Measurements from ENCODE around the gene CEP164.
A peak's percentile ranks its signal among the peaks of the same experiment; 100 is the strongest.

CEP164 gene

GRCh38 chr11:117366875-117367274, 39.2 kb downstream of the CEP164 start:
- no peak for DNase-seq (ENCODE audit: low spot score)

DNA sequence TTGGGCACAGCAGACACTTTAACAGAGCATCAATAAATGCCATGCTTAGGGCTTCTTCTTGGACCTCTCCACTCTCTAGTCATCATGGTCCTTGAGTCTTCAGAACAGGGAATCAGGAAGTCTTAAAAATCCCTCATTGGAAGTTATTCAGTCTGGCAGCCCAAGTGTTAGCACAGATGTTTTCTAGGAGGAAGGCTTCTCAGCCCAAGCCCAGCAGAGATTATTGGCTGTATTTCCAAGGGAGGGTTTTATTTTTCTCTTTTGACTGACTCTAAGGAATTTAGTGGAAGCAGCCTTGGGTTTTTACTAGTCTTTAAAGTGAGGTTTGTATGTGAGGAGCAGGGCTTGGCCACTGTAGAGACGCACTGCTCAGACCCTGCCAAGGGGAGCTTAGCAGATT, 41.9 kb downstream of the CEP164 start:
- no peak for DNase-seq (ENCODE audit: low spot score)

DNA sequence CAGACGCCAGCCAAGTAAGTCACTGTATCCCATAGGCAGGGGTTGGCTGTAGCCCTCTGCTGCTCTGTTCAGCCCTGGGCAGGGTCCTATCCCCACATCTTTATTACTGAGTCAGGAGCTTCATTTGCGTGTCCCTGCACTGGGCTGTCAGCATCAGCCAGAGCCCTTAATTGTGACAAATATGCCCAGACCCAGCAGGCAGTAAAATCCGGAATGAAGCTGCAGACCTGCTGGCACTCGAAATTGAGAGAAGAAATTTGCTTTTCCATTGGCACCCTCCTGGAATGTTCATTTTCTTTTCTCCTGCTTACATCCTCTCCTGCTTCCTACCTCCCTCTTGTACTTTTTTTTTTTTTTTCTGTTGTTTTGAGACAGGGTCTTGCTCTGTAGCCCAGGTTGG, 43.8 kb downstream of the CEP164 start:
- no peak for DNase-seq (ENCODE audit: low spot score)

DNA sequence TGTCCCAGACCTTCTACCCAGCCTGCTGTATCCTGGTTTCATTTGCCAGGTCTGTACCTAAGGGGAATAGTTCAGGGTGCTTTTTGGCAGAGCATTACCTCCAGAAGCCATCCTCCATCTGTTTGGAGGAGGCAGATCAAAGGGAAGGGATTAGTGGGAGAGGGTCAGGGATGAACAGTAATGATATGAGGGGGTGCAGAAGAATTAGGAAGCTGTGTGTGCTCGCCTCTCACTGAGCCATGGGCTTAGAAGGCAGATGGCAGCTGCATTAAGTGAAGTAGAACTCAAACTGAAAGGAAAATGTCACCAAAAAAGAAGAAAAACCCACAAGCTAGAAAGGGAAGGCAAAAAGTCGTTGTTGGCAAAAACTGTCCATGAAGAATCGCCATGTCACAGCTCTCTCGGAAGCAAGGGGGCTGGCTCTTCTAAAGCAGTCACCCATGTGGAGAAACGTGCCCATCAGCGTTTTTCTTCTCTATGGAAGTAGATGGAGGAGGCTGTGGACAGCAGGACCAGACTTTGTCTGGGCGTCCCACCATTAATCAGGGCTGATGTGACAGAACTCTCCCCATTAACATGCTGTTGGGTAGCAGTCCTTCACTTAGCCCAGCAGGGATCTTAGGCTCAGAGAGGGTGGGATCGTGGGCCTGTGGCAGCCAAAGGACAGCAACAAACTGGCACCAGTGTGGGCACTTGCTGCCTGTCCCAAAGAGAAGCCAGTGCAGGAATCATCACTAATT, 46.8 kb downstream of the CEP164 start:
- DNase-seq (ENCODE audit: low spot score), result no peak

DNA sequence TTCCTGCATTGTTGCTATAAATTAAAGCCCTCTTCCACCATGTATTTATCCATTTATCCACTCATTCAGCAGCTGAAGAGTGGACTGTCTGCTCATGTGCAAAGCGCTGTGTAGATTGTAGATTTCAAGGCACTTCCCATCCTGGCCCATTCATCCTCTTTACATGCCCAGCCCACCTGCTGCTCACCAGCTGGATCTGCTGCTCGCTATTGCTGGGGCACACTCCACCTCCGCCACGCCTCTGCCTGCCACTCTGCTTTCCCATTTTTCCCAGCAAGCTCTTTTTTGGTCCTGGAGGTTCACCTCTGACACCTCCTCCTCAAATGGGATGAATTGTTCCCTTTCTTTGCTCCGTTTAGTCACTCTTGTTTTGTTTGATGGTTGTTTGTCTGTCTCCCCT, 48.3 kb downstream of the CEP164 start:
- DNase-seq (ENCODE audit: low spot score), result no peak

- no peak for DNase-seq (ENCODE audit: low spot score)
Observed at GRCh38 chr11:117376517-117376916, 48.9 kb downstream of the CEP164 start.

- no peak for DNase-seq (ENCODE audit: low spot score)
Observed at GRCh38 chr11:117378976-117379865, 51.6 kb downstream of the CEP164 start.

DNA sequence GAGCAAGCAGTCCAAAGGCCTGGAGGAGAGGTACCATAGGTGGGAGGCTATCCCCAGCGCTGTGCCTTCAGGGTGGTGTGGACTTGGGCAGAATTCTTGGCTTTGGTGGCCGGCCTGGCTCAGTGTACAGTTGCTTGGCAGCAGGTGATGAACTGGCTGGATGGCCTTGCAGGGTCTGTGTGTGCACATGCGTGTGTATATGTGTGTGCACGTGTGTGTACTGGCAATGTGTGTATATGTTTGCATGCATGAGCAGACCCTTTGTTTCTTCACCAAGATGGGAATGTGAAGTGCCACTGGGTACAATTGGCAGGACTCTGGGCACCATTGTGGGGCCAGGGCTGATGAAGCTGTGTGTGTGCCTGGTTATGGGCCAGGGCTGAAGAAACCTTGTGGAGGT, 53.0 kb downstream of the CEP164 start:
- no peak for DNase-seq (ENCODE audit: low spot score)

DNA sequence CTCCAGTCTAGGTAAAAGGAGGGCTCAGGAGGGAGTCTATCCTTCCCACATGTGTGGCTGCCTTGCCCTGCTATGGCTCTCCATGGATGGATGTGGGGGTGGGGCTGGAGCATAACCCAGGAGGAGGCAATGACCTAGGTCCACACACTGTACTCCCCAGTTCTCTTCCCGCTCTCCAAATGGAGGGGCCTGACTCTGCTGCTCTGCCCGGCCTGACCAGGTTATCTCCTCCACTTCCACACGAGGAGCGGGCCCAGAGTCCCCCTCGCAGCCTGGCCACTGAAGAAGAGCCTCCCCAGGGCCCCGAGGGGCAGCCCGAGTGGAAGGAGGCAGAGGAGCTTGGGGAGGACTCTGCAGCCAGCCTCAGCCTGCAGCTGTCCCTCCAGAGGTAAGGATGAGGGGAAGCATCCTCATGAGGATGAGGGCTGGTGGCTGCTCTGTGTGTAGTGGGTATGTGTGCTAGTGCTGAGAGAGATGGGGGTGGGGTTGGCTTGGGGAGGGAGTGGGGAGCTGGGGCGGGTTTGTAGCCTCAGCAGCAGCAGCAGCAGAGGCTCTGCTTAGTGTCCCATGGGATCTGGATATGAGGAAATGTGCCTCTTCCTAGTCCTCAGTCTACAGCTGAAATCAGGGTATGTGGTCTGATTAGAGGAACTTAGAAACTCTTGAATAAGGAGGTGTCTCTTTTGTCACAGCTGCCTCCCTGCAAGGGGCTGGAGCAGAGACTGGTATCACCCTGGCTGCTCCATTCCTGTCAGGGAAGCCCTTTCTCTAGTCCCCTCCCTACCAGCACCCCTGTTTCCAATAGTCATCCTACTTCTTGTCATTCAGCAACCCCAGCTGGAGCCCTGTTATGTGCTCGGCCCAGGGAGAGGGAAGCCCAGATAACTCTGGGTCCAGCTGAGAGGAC, 54.1 kb downstream of the CEP164 start:
- DNase-seq (ENCODE audit: low spot score), result no peak

- DNase-seq (ENCODE audit: low spot score), result no peak
Observed at GRCh38 chr11:117382746-117383145, 55.1 kb downstream of the CEP164 start.

- DNase-seq (ENCODE audit: low spot score), result peak; percentile 87
Observed at GRCh38 chr11:117384045-117384444, 56.4 kb downstream of the CEP164 start.

DNA sequence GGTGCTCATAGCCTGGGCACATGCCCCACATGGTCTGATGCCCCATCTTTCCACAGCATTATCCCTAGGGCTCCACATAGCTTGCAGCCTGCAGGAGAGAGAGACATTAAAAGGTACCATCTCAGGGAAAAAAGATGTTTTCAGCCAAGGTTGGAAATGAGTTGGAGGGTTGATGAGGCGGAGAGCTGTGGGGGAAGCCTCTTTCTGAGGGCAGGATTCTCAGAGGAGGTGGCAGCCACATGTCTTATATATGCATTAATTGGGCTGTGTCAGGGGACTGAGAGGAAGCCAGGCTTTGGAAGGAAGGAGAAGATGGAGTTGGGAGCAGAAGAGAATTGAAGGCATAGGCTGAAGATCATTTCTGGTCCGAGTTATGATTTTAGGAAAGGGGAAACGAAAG, 57.8 kb downstream of the CEP164 start:
- DNase-seq (ENCODE audit: low spot score), result no peak

DNA sequence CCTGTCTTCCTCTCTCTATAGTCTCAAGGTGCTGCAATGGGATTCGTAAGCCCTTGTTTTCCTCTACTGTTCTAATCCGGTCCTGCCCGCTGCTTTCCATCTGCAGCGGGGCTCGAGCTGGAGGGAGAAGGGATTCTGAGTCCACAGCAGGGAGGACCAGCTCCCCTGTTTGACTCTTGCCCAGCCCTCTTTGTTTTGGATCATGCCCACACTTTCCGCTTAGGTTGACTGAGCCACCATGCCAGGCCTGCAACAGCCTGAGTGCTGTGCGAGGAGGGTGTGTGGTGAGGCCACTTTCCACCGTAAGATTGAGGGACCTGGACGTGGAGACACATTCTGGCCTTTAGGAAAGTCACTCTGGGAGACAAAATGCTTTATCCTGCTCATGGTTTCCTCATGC, 58.3 kb downstream of the CEP164 start:
- no peak for DNase-seq (ENCODE audit: low spot score)

DNA sequence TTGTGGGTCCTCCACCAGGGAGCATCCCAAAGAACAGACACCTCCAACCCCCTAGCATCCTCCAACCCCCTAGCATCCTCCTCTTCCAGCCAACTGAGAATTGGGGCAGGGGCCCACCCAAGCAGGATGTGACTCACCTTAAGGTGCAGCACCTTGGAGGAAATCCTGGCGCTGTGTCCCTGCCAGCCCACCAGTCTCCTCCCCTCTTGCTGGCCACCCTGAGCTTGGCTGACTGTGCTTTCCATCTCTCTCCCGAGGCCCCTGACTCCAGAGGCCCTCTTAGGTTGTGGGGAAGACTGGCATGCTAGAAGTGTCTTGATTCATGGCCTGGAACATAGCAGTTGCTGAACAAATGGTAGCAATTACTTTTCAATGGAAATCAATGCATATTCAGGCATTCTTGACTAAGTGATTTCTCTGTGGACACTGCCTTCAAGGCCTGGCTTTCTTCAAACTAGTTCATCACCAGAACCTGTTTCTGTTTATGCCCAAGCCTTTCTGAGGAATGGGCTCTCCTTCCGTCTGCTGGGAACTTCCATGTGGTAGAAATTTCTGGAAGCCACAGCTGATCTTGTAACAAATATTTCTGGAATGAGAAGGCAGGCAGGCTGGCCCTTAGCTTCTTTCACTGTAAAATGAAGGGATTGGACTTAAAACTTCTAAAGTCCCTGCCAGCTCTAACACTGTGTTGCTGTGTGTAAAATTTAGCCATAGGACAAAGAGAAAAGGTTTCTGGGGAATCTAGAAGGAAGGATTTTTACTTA, 60.5 kb downstream of the CEP164 start:
- DNase-seq (ENCODE audit: low spot score), result peak; percentile 68

DNA sequence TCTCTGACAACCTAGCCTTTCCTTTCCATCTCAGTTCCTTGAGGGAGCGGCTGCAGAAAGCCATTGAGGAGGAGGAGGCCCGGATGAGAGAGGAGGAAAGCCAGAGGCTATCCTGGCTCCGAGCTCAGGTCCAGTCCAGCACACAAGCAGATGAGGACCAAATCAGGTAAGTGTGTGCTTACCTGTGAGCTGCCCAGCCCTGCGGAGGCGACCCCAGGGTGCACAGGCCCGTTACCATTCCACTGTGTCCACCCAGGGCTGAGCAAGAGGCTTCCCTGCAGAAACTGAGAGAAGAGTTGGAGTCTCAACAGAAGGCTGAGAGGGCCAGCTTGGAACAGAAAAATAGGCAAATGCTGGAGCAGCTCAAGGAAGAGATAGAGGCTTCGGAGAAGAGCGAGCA, 63.1 kb downstream of the CEP164 start:
- DNase-seq (ENCODE audit: low spot score), result no peak

DNA sequence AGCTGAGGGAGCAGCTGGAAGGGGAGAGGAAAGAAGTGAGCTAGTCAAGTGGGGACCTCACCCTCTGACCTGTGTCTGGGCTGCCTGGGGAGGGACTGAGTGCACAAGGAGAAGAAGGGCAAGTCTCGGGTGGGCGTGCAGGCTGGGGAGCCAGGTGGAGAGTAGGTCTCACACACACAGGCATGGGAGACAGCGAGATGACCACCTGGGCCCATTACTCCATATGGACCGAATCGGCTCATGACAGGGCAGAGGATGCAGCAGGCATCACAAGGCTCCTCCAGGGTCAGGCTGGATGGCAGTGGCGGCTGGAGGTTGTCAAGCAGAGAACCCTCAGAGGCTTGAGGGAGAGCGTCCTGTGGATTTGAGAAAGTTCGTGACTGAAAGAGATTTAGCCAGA, 63.5 kb downstream of the CEP164 start:
- DNase-seq (ENCODE audit: low spot score), result no peak

DNA sequence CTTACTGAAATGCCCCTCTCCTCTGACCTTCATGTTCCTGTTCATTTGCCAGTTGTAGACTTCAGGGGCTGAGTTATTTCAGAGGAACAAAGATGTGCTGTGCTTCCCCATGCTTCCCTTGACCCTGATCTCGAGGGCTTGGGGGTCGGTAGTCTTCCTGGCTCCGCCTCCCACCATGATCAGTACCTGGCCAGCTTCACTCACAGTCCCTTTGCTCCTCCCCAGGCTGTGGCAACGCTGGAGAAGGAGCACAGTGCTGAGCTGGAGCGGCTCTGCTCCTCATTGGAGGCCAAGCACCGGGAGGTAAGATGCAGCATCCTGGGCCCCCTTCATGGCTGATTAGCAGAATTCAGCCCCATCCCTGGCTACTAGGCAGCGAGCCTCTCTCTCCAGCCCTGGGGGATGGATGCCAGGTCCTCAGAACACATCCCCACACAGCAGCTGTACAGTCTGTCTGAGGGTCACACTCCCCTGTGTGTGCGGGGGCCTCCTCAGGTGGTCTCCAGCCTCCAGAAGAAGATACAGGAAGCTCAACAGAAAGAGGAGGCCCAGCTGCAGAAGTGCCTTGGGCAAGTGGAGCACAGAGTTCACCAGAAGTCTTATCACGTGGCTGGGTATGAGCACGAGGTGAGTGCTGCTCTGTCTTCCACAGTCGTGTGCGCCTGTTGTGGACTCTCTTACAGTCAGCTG, 64.5 kb downstream of the CEP164 start:
- DNase-seq (ENCODE audit: low spot score), result no peak

DNA sequence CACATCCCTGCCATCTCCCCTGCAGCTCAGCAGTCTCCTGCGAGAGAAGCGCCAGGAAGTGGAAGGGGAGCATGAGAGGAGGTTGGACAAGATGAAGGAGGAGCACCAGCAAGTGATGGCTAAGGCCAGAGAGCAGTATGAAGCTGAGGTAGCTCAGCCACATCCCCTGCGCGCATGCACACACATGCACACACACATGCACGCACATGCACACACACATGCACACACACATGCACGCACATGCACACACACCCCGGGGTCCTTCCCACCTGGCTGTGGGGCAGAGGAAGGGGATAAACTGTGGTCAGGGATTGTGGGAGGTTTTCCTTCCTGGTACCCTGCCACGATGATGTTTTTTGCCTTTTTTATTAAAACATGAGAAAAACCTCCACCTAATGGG, 65.3 kb downstream of the CEP164 start:
- DNase-seq (ENCODE audit: low spot score), result no peak

DNA sequence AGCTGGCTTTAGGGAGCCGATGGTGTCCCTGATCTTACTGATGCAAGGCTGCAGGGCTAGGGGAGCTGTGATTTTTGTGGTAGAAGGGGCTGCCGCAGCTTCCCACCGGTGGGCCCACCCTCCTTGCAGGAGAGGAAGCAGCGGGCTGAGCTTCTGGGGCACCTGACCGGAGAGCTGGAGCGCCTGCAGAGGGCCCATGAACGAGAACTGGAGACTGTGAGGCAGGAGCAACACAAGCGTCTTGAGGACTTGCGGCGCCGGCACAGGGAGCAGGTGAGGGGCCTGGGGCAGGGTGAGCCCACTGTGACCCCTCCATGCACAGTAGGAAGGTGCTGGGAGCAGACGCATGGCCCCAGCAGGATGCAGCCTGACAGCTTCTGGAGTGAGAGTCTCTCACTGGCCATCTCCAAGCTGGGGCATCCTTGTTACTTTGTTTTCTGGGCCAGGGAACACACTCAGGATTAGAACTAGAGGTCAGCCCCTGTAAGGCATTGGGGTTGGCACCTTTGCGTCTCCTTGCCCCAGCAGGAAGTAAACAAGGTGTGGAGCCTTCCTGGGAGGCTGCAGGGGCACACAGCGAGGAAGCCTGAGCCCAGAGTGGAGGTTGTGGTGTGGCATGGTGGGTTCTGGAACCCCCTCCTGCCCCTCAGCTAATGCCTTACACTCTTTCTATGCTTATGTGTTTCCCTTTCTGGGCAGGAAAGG, 66.7 kb downstream of the CEP164 start:
- DNase-seq (ENCODE audit: low spot score), result no peak

- DNase-seq (ENCODE audit: low spot score), result no peak
Observed at GRCh38 chr11:117395476-117395875, 67.8 kb downstream of the CEP164 start.
